DOHH2 (cell line): ENCODE results near the gene ALG2.

Source experiments
- H3F3A ChIP-seq: fragments of 200-600 bp; sonication (generic), shearing (Covaris generic); 2 replicates; pipeline ENCODE4 v1.6.0; 2016; ENCODE audit warnings: antibody characterized with exemption, mild to moderate bottlenecking; ENCODE audit not compliant: control insufficient read depth, insufficient read depth
- H3K27ac ChIP-seq: fragments of 200-600 bp; sonication (generic); 2 replicates; pipeline ENCODE4 v1.5.1; 2014; ENCODE audit warnings: low read depth, mild to moderate bottlenecking, low read length, moderate library complexity
- H3K27me3 ChIP-seq: fragments of 200-600 bp; sonication (generic); 2 replicates; pipeline ENCODE4 v1.6.1; 2014; ENCODE audit warnings: mild to moderate bottlenecking, low read length, mixed read lengths; ENCODE audit not compliant: control insufficient read depth
- H3K36me3 ChIP-seq: fragments of 200-600 bp; sonication (generic); 2 replicates; pipeline ENCODE4 v1.6.1; 2014; ENCODE audit warnings: mild to moderate bottlenecking, low read length, moderate library complexity, mixed read lengths; ENCODE audit not compliant: control insufficient read depth
- H3K4me1 ChIP-seq: fragments of 200-600 bp; sonication (generic); 2 replicates; pipeline ENCODE4 v1.6.1; 2014; ENCODE audit warnings: mild to moderate bottlenecking, low read length, mixed read lengths; ENCODE audit not compliant: control insufficient read depth
- H3K4me2 ChIP-seq: fragments of 200-600 bp; sonication (generic); 2 replicates; pipeline ENCODE4 v1.6.0; 2014; ENCODE audit warnings: mild to moderate bottlenecking, low read length, moderate library complexity
- H3K4me3 ChIP-seq: fragments of 200-600 bp; sonication (generic); 2 replicates; pipeline ENCODE4 v1.5.1; 2014; ENCODE audit warnings: mild to moderate bottlenecking, low read length, mixed read lengths
- H3K79me2 ChIP-seq: fragments of 200-600 bp; sonication (generic); 2 replicates; pipeline ENCODE4 v1.6.1; 2014; ENCODE audit warnings: mild to moderate bottlenecking, low read length, mixed read lengths; ENCODE audit not compliant: control insufficient read depth
- H3K9me2 ChIP-seq: fragments of 200-600 bp; sonication (generic); replicated peaks from 2 replicates; pipeline ENCODE4 v1.6.1; 2014; ENCODE audit warnings: mild to moderate bottlenecking, low read length, mixed read lengths; ENCODE audit not compliant: control insufficient read depth
- H3K9me3 ChIP-seq: fragments of 200-600 bp; sonication (generic); 2 replicates; pipeline ENCODE4 v1.6.1; 2014; ENCODE audit warnings: antibody characterized with exemption, low read length, mixed read lengths; ENCODE audit not compliant: control insufficient read depth, insufficient read depth
- H4K20me1 ChIP-seq: fragments of 200-600 bp; sonication (generic); 2 replicates; pipeline ENCODE4 v1.6.0; 2014; ENCODE audit warnings: low read depth, mild to moderate bottlenecking, antibody characterized with exemption, low read length, moderate library complexity; ENCODE audit not compliant: control insufficient read depth, insufficient read depth
- CTCF ChIP-seq: fragments of 200-600 bp; sonication (generic); IDR thresholded peaks from one replicate; pipeline ENCODE4 v1.5.1; 2014; ENCODE audit warnings: antibody characterized with exemption, mild to moderate bottlenecking, low read depth, low read length; ENCODE audit not compliant: poor library complexity, severe bottlenecking
- EZH2phosphoT487 ChIP-seq: fragments of 200-600 bp; sonication (generic); IDR thresholded peaks from 2 replicates; pipeline ENCODE4 v1.6.1; 2017; ENCODE audit warnings: borderline replicate concordance, mild to moderate bottlenecking, antibody characterized with exemption, low read length, moderate library complexity, mixed read lengths

The ALG2 gene

DNA sequence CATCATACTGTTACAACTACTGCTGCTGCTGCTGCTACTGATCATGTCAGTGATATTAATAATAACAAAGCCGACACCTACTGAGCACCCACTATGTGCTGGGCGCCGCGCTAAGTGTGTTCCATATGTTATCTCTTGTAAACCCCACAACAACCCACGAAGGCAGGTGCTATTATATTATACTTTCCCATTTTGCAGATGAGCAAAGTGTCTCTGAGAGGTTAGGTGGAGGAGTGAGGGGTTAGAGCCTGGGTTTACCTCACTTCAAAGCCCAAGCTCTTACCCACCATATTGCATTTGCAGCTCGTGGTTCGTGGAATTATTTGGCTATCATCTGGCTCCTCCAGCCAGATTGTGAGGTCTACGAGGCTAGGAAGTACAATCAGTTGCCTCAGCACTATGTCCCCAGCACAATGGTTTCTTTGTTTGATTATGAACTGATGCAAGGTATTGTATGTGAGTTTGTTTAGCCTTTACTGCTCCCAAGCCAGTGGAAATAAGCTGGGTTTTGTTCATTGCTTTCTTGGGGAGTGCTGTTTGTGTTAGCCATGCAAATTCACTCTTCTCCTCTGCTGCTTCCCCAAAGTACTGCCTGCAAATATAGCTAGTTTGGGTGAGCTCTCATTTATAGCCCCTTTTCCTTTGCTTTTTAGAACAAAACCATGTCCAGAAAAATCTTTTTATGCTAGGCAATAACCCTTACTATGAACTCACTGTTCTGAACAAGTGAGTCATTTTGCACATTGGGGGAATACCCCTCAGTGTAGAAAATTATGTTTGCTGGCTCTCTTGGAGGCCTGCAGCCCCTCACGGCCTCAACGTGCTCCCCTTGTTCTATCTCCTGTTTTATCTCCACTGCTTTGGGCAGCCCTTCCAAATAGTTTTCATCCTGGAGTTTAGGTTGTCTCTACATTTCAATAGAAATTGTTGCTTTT lies 47.9 kb downstream of the ALG2 start:
- no peak overlapping the region for H3K4me2 ChIP-seq
- no peak overlapping the region for H3K27ac ChIP-seq

GRCh38 chr9:99172124-99173091 lies 49.3 kb downstream of the ALG2 start:
- no peak overlapping the region for H3K4me2 ChIP-seq
- H3K27ac ChIP-seq, result no peak overlapping the region
- TF ChIP-seq EZH2phosphoT487, result no peak
- no peak for TF ChIP-seq CTCF

More for the DNA sequence above, 47.9 kb downstream of the ALG2 start:
- H3K79me2 ChIP-seq, result no peaks in the 10 kb centered on the region
- H3F3A ChIP-seq, result no peaks in the 10 kb centered on the region
- H3K4me3 ChIP-seq, result no peak overlapping the region
- H3K9me3 ChIP-seq, result no peaks in the 10 kb centered on the region
- no peaks in the 10 kb centered on the region for H3K9me2 ChIP-seq
- H4K20me1 ChIP-seq, result no peaks in the 10 kb centered on the region
- H3K4me1 ChIP-seq, result peaks cover 39% of the 10 kb centered on the region
- H3K36me3 ChIP-seq, result no peaks in the 10 kb centered on the region
- H3K27me3 ChIP-seq, result no peaks in the 10 kb centered on the region
- TF ChIP-seq EZH2phosphoT487 (no peak), CTCF (no peak)

GRCh38 chr9:99171225-99172123 lies 50.3 kb downstream of the ALG2 start:
- no peaks in the 10 kb centered on the region for H4K20me1 ChIP-seq
- no peaks in the 10 kb centered on the region for H3F3A ChIP-seq
- H3K36me3 ChIP-seq, result no peaks in the 10 kb centered on the region
- H3K9me3 ChIP-seq, result no peaks in the 10 kb centered on the region
- H3K27ac ChIP-seq, result no peak overlapping the region
- no peaks in the 10 kb centered on the region for H3K9me2 ChIP-seq
- no peak overlapping the region for H3K4me2 ChIP-seq
- no peak for TF ChIP-seq CTCF
- no peak for TF ChIP-seq EZH2phosphoT487
- H3K27me3 ChIP-seq, result no peaks in the 10 kb centered on the region
- no peak overlapping the region for H3K4me3 ChIP-seq
- H3K4me1 ChIP-seq, result peaks cover 34% of the 10 kb centered on the region
- no peaks in the 10 kb centered on the region for H3K79me2 ChIP-seq

More at GRCh38 chr9:99172124-99173091, 49.3 kb downstream of the ALG2 start:
- Histone ChIP-seq H3K27me3 (no peaks in the 10 kb centered on the region), H3K4me1 (peaks cover 37% of the 10 kb centered on the region), H3K9me3 (no peaks in the 10 kb centered on the region), H3K4me3 (no peak overlapping the region), H3K36me3 (no peaks in the 10 kb centered on the region), H3K9me2 (no peaks in the 10 kb centered on the region), H4K20me1 (no peaks in the 10 kb centered on the region), H3F3A (no peaks in the 10 kb centered on the region), H3K79me2 (no peaks in the 10 kb centered on the region)
